ENCODE measurements around the gene SMARCB1. TPM values are rescaled to one million over a fixed set of nuclear protein-coding genes. Genes with fewer than 3 reads are reported as not detected.
A peak's percentile ranks its signal among the peaks of the same experiment; 100 is the strongest.

Gene SMARCB1
- total RNA-seq, 4 donors from 2014 or later = 37.8 to 61.0 (median 47.7) TPM

DNA sequence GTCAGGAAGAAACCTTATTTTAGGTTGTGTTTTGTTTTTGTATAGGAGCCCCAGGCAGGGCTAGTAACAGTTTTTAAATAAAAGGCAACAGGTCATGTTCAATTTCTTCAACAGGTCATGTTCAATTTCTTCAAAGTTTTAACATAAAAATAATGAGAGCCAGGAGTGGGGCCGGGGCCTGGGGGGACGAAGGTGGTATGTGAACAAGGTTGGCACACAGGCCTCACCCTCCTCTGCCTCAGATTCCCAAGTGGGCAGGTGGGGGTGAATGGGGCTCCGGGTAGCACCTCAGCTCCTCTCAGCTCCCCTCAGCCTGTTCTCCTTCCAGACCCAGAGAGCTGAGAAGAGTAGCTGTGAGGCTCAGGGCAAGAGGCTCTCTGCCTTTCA is 47.6 kb downstream of the SMARCB1 start:
- DNase-seq = no peak
- Histone ChIP-seq H3K9me3 (no peaks in the 10 kb centered on the region), H3K4me1 (peaks cover 10 to 35% (median 13%) of the 10 kb centered on the region in 3 donors), H3K27me3 (no peaks in the 10 kb centered on the region), H3K36me3 (peaks cover 24 to 73% (median 27%) of the 10 kb centered on the region in 3 donors), H3K4me3 (no peak overlapping the region), H3K27ac (no peak overlapping the region)
- 100% methylated on average over 3 of the region's 3 CpGs for WGBS, 2 donors
- intact Hi-C loops (cut with DNase I) = no loop called here
- TF ChIP-seq, protein P1, sequence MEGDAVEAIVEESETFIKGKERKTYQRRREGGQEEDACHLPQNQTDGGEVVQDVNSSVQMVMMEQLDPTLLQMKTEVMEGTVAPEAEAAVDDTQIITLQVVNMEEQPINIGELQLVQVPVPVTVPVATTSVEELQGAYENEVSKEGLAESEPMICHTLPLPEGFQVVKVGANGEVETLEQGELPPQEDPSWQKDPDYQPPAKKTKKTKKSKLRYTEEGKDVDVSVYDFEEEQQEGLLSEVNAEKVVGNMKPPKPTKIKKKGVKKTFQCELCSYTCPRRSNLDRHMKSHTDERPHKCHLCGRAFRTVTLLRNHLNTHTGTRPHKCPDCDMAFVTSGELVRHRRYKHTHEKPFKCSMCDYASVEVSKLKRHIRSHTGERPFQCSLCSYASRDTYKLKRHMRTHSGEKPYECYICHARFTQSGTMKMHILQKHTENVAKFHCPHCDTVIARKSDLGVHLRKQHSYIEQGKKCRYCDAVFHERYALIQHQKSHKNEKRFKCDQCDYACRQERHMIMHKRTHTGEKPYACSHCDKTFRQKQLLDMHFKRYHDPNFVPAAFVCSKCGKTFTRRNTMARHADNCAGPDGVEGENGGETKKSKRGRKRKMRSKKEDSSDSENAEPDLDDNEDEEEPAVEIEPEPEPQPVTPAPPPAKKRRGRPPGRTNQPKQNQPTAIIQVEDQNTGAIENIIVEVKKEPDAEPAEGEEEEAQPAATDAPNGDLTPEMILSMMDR (IDR thresholded peaks at IDR 0.05) = no peak
- no peak for TF ChIP-seq POLR2A (IDR thresholded peaks at IDR 0.05)

DNA sequence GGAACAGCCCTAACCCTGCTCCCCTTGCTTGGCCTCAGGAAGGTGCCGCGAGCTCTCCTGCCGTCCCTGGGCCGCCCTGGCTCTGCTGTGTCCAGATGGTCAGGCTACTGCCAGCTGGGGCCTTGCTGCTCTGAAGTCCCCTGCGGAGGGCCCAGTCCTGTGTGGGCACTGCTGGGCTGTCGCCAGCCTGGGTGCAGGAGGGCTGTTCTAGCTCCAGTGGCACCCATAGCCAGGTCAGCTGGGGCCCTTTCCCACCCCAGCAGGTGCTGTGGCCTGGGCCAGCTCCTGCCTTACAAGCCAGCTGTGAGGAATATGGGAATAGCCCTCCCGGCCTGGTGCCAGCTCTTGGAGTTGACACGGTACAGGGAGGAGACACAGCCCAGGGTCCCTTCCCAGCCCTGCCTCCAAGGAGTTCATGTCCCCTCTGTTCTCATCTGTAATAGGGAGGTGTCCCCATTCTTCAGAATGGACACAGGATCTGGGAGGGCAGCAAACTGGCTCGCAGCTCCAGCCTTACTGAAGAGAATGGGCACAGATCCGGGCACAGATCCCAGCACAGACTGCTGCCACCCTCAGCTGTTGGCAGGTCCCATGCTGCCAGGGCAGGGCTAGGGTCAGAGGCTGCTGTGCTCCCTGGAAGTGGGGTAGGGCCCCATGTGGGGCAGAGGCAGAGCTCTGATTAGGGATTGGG is 48.2 kb downstream of the SMARCB1 start:
- H3K36me3 ChIP-seq = peaks cover 24 to 67% (median 27%) of the 10 kb centered on the region in 3 donors
- no peaks in the 10 kb centered on the region for H3K27me3 ChIP-seq
- no peak for DNase-seq
- no peak for TF ChIP-seq POLR2A (IDR thresholded peaks at IDR 0.05)
- TF ChIP-seq, protein P1 (IDR thresholded peaks at IDR 0.05) = no peak
- peak overlapping the region in 1 of 4 donors; percentile 14 for H3K27ac ChIP-seq
- H3K9me3 ChIP-seq = no peaks in the 10 kb centered on the region
- H3K4me3 ChIP-seq = no peak overlapping the region
- WGBS, 2 donors = no CpG with 5 or more reads among the region's 10 CpGs
- intact Hi-C loops (cut with DNase I) = no loop called here
- H3K4me1 ChIP-seq = peaks cover 11 to 40% (median 17%) of the 10 kb centered on the region in 3 donors

DNA sequence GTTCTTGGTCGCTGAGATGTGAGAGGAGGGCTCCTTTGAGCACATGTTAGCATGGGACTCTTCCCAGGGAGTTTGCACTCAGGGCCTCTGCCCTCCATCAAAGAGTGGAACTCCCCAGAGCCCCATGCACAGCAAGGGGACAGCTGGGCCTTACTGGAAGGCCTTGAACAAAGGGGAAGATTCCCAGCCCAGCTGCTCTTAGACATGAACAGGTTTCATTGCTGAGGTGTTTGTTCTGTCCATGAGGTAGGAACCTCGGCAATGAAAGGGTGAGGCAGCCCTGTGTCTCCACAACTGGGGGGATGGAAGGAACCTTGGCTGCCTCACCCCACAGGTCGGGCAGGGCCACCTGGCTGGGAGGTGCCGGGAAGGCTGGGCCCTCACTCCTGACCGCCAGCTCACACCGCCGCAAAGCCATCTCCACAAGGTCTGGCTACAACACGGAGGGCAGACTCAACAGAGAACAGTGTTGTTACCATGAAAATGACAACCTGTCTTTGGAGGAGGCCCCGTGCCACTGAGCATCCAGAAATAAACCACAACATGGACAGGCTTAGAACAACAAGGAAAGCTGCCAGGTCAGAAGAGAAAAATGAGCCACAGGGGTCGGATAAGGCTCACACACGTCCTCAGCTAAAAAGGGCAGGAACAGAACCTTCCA is 48.8 kb downstream of the SMARCB1 start:
- 36 to 54% methylated on average over 3 to 7 of the region's 11 CpGs for WGBS, 2 donors
- H3K36me3 ChIP-seq = peaks cover 24 to 61% (median 27%) of the 10 kb centered on the region in 3 donors
- no peak overlapping the region for H3K4me3 ChIP-seq
- TF ChIP-seq, protein P1 (IDR thresholded peaks at IDR 0.05) = no peak
- H3K27ac ChIP-seq = peak overlapping the region in 1 of 4 donors; percentile 14
- no peak for DNase-seq
- H3K9me3 ChIP-seq = no peaks in the 10 kb centered on the region
- intact Hi-C loops (cut with DNase I) = no loop called here
- H3K4me1 ChIP-seq = peaks cover 11 to 40% (median 17%) of the 10 kb centered on the region in 3 donors
- H3K27me3 ChIP-seq = no peaks in the 10 kb centered on the region

DNA sequence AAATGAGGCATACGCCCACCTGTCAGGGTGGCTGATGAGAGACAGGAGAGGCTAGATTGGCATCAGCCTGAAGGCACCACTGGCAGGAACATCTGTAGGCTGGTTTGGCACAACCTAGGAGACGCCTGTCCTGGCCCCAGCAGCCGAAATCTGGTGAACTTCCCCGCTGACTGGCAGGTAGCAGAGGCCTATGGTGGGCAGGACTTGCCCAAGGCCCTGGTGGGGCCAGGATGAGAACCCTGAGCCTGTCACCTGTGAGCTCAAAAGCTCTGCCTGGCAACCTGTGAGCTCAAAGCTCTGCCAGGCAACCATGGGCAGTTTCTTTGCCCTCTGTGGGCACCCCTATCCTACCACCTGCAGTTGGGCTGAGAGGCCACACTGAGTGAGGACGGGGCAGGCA is 49.5 kb downstream of the SMARCB1 start:
- no peak for TF ChIP-seq POLR2A (IDR thresholded peaks at IDR 0.05)
- TF ChIP-seq, protein P1 (IDR thresholded peaks at IDR 0.05) = no peak
- Histone ChIP-seq H3K27me3 (no peaks in the 10 kb centered on the region), H3K36me3 (peaks cover 19 to 54% (median 25%) of the 10 kb centered on the region in 3 donors), H3K4me1 (peaks cover 11 to 40% (median 17%) of the 10 kb centered on the region in 3 donors), H3K9me3 (no peaks in the 10 kb centered on the region), H3K4me3 (no peak overlapping the region), H3K27ac (no peak overlapping the region)
- DNase-seq = no peak
- intact Hi-C loops (cut with DNase I) = no loop called here
- 76 to 80% methylated on average over 2 to 3 of the region's 5 CpGs for WGBS, 2 donors
